Fibroblast of peridontal ligament (primary cell): Measurements from ENCODE around the gene VPS33B.
"Not testable (repeated sequence)": the region's sequence is repeated elsewhere in the genome, so short reads cannot be mapped to it uniquely, and the experiment has no call there.

Experiments
- DNase-seq: peaks from one replicate; pipeline ENCODE4 v3.0.0-alpha.2; 2010; ENCODE audit errors: extremely low read depth

VPS33B gene

DNA sequence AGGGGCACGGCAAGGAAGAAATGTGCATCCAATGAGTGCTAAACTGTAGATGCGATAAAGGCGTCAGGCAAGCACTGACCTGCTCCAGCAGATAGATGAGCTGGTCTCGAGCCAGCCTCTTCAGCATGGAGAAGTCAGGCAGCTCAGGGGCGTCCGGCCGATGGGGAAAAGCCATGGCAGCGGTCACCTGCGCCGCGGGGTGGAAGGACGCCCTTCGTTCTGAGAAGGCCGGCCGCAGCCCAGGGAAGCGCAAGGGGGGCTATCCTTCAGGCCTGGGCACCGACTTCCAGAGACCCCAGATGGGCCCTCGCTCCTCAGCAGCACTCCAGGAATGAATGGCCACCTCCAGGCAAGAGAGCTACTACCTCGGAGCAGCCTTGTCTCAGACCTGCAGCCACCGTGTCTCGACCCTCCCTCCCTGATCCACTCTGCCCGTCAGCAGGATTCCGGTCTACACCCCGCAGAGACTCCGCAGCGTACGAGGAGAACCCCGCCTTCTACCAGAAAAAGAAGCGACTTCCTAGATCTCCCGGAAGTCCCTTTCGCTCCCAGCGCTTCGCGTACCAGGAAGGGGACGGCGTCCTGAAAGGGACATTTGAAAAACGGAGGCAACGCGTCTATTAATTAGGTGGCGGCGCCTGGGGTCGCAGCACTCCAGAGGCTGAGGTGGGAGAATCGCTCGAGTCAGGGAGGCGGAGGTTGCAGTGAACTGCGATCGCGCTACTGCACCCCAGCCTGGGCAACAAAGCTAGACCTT lies at the start of gene VPS33B:
Gene VPS33B (minus strand): TSS at position 520 of the 757 bp plus-strand sequence. CDS start 345 bp downstream, at position 175.
- DNase-seq: peak; percentile 81

- DNase-seq: no peak
Measured at GRCh38 chr15:91072161-91072560, 49.8 kb upstream of the VPS33B start.

- no peak for DNase-seq
Measured at GRCh38 chr15:91070872-91071271, 48.5 kb upstream of the VPS33B start.

DNA sequence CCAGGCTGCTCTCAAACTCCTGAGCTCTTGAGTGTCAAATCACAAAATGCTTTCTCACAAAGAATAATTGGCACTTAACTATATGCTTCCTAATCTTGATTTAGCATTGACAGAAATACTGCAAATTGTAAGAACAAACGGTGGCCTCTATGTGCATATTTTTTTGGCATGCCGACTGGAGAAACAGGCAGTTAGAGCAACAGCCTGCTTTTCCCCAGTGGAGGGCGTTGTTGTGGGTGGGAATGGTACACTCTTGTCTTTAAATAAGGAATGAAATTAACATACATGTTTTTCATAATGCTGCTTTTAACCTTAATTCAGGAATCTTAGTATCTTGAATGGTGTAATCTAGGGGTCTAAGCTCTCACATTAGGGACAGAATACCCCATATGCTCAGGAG lies 46.6 kb upstream of the VPS33B start:
- no peak for DNase-seq

DNA sequence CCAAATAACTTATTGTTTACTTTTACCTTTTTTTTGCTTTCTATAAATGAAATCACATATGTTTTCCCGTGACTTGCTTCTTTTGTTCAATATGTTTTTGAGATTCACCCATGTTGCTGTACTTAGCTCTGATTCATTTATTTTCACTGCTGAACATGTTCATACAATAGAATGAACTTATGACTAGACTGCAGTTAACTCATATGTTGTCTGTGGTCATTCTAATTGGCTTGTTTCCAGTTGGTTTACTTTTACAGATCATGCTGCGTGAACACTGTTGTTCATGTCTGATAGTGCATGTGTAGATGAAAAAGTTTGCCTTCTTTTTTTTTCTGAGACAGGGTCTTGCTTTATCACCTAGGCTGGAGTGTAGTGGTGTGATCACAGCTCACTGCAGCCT lies 46.0 kb upstream of the VPS33B start:
- no peak for DNase-seq

- no peak for DNase-seq
Measured at GRCh38 chr15:91067036-91067435, 44.6 kb upstream of the VPS33B start.

DNA sequence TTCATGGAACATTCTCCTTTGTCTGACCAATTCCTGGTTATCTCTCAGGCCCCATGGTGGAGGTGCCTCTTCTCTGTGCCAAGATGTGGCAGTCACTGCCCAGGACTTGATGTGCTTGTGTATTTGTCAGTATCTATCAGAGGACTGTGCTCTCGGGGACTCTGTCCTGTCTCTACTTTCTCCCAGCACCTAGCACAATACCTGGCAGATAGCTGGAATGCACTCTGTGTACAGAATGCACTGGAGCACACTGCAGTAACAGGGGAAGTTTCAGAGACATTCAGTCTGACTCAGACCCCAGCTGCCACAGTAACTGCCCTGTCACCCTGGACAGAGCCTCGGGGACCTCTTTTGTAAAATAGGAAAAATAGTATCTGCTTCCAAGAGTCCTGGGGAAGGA lies 43.1 kb upstream of the VPS33B start:
- no peak for DNase-seq

- DNase-seq: no peak
Measured at GRCh38 chr15:91061997-91062396, 39.6 kb upstream of the VPS33B start.

GRCh38 chr15:91061230-91061629 lies 38.8 kb upstream of the VPS33B start:
- DNase-seq: no peak

DNA sequence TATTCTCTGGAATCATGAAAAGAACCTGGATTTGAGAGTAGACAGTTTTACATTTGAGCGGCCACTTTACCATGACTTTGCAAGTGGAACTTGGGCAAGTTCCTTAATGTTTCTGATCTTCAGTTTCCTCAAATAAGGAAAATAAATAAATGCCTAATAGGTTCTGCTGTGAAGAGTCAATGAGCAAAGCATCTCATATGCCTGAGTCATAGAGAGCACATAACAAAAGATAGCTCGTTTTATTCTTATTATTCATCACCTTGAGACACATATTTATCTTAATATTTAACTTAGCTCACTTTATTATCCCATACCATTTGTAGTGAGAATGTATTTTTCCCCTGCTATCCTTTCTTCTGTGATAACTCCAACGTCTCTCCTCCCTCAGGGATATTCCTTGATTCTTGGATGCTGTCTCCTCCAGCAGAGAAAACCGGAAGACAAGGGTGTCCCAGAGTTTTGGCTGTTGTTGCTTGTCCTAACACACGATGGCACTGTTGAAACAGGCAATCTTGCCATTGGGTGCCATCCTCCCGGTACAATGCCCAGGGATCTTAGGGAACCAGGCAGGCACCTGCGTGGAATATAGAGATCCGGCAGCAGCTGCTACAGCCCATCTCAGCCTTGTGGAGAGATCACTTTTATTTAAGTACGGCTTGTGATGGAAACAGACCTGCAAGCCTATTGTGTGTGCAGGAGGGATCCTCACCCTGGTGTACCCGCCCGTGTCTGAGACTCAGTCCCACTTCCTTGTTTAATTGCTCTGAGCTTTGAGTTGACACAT lies 33.3 kb upstream of the VPS33B start:
- DNase-seq: peak; percentile 67

GRCh38 chr15:91054816-91055215 lies 32.4 kb upstream of the VPS33B start:
- no peak for DNase-seq

DNA sequence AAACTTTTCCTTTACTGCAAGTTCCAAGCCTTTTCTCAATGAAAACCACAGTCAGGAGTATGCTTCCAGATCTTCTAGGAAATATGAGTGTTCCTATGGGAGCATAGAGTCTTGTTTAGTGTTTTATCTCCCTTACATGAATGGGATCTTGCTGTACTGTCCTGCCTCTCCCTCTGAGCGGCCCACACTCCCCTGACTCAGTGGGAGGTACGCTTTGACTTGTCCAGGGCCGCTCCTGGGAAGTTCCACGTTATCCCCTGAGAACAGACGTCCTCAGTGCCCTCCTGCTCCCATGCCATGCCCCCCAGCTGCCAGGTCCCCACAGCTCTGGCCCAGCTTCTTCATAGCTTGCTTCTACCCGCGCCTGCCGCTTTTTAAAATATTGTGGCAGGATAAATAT lies 28.9 kb upstream of the VPS33B start:
- DNase-seq: no peak

DNA sequence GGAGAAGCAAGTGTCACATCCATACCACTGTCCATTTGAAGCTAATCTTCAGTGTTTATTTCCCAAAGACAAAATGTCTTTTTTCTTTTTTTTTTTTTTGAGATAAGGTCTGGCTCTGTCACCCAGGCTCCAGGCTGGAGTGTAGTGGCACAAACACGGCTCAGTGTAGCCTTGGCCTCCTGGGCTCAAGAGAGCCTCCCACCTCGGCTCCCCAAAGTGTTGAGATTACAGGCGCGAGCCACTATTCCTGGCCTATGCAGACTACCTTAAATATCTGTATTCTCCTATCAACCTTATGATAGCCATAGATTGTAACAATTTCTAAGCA lies 27.7 kb upstream of the VPS33B start:
- DNase-seq: no peak

GRCh38 chr15:91049378-91050127 lies 27.2 kb upstream of the VPS33B start:
- DNase-seq: peak; percentile 77

GRCh38 chr15:91047545-91048199 lies 25.3 kb upstream of the VPS33B start:
- no peak for DNase-seq

DNA sequence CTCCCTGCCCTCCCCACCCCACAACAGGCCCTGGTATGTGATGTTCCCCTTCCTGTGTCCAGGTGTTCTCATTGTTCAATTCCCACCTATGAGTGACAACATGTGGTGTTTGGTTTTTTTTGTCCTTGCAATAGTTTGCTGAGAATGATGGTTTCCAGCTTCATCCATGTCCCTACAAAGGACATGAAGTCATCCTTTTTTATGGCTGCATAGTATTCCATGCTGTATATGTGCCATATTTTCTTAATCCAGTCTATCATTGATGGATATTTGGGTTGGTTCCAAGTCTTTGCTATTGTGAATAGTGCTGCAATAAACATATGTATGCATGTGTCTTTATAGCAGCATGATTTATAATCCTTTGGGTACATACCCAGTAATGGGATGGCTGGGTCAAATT lies 23.7 kb upstream of the VPS33B start:
- DNase-seq: not testable (repeated sequence)

GRCh38 chr15:91045065-91045464 lies 22.7 kb upstream of the VPS33B start:
- no peak for DNase-seq

GRCh38 chr15:91043202-91043874 lies 20.9 kb upstream of the VPS33B start:
- DNase-seq: no peak

DNA sequence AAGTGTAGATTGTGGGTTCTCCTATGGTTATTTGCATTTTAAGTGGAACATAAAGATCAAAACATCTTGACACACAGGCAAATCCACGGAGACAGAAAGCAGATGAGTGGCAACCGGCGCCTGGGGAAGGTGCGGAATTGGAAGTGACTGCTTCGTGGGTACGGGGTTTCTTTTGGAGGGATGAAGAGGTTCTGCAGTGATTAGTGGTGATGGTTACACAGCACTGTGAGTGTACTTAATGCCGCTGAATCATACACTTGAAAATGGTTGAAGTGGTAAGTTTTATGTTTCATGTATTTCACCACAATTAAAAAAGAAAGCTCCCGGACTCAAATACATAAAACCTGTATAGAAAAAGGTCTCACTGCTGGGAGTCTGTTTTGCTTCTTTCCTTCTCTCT lies 18.5 kb upstream of the VPS33B start:
- DNase-seq: peak; percentile 16

GRCh38 chr15:91039996-91040395 lies 17.6 kb upstream of the VPS33B start:
- DNase-seq: no peak
